ENCODE measurements around the gene EYA4.

The EYA4 gene

GRCh38 chr6:133423242-133423641 is 182.1 kb downstream of the EYA4 start:
- in situ Hi-C loops (cut with HindIII; ENCODE audit: low pct_ligation_motif_present, low sequenced_read_pairs): no loop called here
- no peak overlapping the region for H3K27ac ChIP-seq
- H3K27me3 ChIP-seq (replicated peaks): no peaks in the 10 kb centered on the region
- no peaks in the 10 kb centered on the region for H3K36me3 ChIP-seq (replicated peaks)
- H3K4me3 ChIP-seq (ENCODE audit: low read depth, low read length): no peak overlapping the region
- TF ChIP-seq CTCF (IDR thresholded peaks at IDR 0.05; ENCODE audit: low read depth, low read length, missing control alignments): no peak
- no peak for DNase-seq

GRCh38 chr6:133424359-133424758 is 183.2 kb downstream of the EYA4 start:
- Histone ChIP-seq H3K36me3 (replicated peaks) (no peaks in the 10 kb centered on the region), H3K27me3 (replicated peaks) (no peaks in the 10 kb centered on the region), H3K4me3 (ENCODE audit: low read depth, low read length) (no peak overlapping the region), H3K27ac (no peak overlapping the region)
- in situ Hi-C loops (cut with HindIII; ENCODE audit: low pct_ligation_motif_present, low sequenced_read_pairs): no loop called here
- no peak for TF ChIP-seq CTCF (IDR thresholded peaks at IDR 0.05; ENCODE audit: low read depth, low read length, missing control alignments)
- DNase-seq: no peak

- no peak for DNase-seq
- H3K27me3 ChIP-seq (replicated peaks): no peaks in the 10 kb centered on the region
- no peak for TF ChIP-seq CTCF (IDR thresholded peaks at IDR 0.05; ENCODE audit: low read depth, low read length, missing control alignments)
- in situ Hi-C loops (cut with HindIII; ENCODE audit: low pct_ligation_motif_present, low sequenced_read_pairs): no loop called here
- H3K36me3 ChIP-seq (replicated peaks): no peaks in the 10 kb centered on the region
- H3K4me3 ChIP-seq (ENCODE audit: low read depth, low read length): no peak overlapping the region
- no peak overlapping the region for H3K27ac ChIP-seq
These were observed 184.9 kb downstream of the EYA4 start for GRCh38 chr6:133426038-133426437.

- no peak for TF ChIP-seq CTCF (IDR thresholded peaks at IDR 0.05; ENCODE audit: low read depth, low read length, missing control alignments)
- in situ Hi-C loops (cut with HindIII; ENCODE audit: low pct_ligation_motif_present, low sequenced_read_pairs): no loop called here
- Histone ChIP-seq H3K27me3 (replicated peaks) (no peaks in the 10 kb centered on the region), H3K4me3 (ENCODE audit: low read depth, low read length) (no peak overlapping the region), H3K27ac (no peak overlapping the region), H3K36me3 (replicated peaks) (no peaks in the 10 kb centered on the region)
- DNase-seq: peak; percentile 3
These were observed 187.1 kb downstream of the EYA4 start for GRCh38 chr6:133428295-133428694.

GRCh38 chr6:133430530-133430929 is 189.4 kb downstream of the EYA4 start:
- no peak overlapping the region for H3K27ac ChIP-seq
- in situ Hi-C loops (cut with HindIII; ENCODE audit: low pct_ligation_motif_present, low sequenced_read_pairs): no loop called here

More at GRCh38 chr6:133430530-133430929, 189.4 kb downstream of the EYA4 start:
- H3K27me3 ChIP-seq (replicated peaks): no peaks in the 10 kb centered on the region
- no peak for DNase-seq
- H3K36me3 ChIP-seq (replicated peaks): no peaks in the 10 kb centered on the region
- TF ChIP-seq CTCF (IDR thresholded peaks at IDR 0.05; ENCODE audit: low read depth, low read length, missing control alignments): no peak
- H3K4me3 ChIP-seq (ENCODE audit: low read depth, low read length): no peak overlapping the region
